Skin of body (tissue), 2 donors: ENCODE data around the gene VCP. TPM values are rescaled to one million over a fixed set of nuclear protein-coding genes. Genes with fewer than 3 reads are reported as not detected.

Experiments
- DNase-seq: peaks from one replicate; lab custom pipeline; 2025; lab: John Stamatoyannopoulos, UW
- total RNA-seq: library from RNA; depleted of rRNA; stranded (reverse); fragments of >200 nt; gene quantifications from one replicate; pipeline ENCODE4 v1.2.3, GENCODE V29; 2014

VCP gene
- total RNA-seq, result 157 TPM

GRCh38 chr9:35072461-35073278, at the start of gene VCP:
Gene VCP, minus strand, starts transcription at chr9:35072625. Its CDS starts 272 bp downstream, at chr9:35072353.
- DNase-seq, result peak; percentile 100

- DNase-seq, result peak; percentile 89
Measured at GRCh38 chr9:35116898-35117551, 44.6 kb upstream of the VCP start.

GRCh38 chr9:35116539-35116897, 44.1 kb upstream of the VCP start:
- no peak for DNase-seq

GRCh38 chr9:35115680-35116538, 43.5 kb upstream of the VCP start, which contains the start of gene ATOSB:
Gene ATOSB, minus strand, starts transcription at chr9:35115862. Its CDS starts 7,588 bp downstream, at chr9:35108274.
- peak; percentile 94 for DNase-seq

GRCh38 chr9:35114840-35115628, 42.6 kb upstream of the VCP start:
- peak; percentile 56 for DNase-seq

GRCh38 chr9:35114113-35114839, 41.9 kb upstream of the VCP start:
- DNase-seq, result peak; percentile 95

- DNase-seq, result no peak
Measured at GRCh38 chr9:35112257-35113020, 40.0 kb upstream of the VCP start.

- DNase-seq, result peak; percentile 95
Measured at GRCh38 chr9:35111001-35111933, 38.8 kb upstream of the VCP start.

- DNase-seq, result no peak
Measured at GRCh38 chr9:35110327-35110761, 37.9 kb upstream of the VCP start.

- DNase-seq, result no peak
Measured at GRCh38 chr9:35108946-35109575, 36.6 kb upstream of the VCP start.

GRCh38 chr9:35108461-35108860, 36.0 kb upstream of the VCP start:
- DNase-seq, result no peak

- no peak for DNase-seq
Measured at GRCh38 chr9:35107297-35108290, 35.2 kb upstream of the VCP start.

- no peak for DNase-seq
Measured at GRCh38 chr9:35106343-35106730, 33.9 kb upstream of the VCP start.

GRCh38 chr9:35105571-35106342, 33.3 kb upstream of the VCP start:
- DNase-seq, result no peak

GRCh38 chr9:35105126-35105525, 32.7 kb upstream of the VCP start:
- DNase-seq, result no peak

- DNase-seq, result no peak
Measured at GRCh38 chr9:35104586-35104985, 32.2 kb upstream of the VCP start.
